Endothelial cell of umbilical vein (primary cell): ENCODE measurements around the gene SRP68. TPM values are rescaled to one million over a fixed set of nuclear protein-coding genes. Genes with fewer than 3 reads are reported as not detected.

Source experiments
- BruUV-seq: library from RNA; stranded (reverse); fragments of 400-500 nt; replicated peaks from 2 replicates; lab custom pipeline; 2021; lab: Mats Ljungman, UMichigan
- CTCF ChIA-PET: fragments of 300-600, 350-600 bp; sonication (Branson Sonifier 250); formaldehyde crosslinking; loops from one replicate; lab custom pipeline; 2021; ENCODE audit warnings: antibody characterized with exemption, inconsistent platforms; lab: Charles Lee
- POLR2A ChIA-PET: fragments of 300-600, 350-600 bp; sonication (Branson Sonifier 250); formaldehyde crosslinking; loops from one replicate; lab custom pipeline; 2021; ENCODE audit warnings: antibody characterized with exemption, inconsistent platforms; lab: Charles Lee
- DNase-seq: peaks from one replicate; pipeline ENCODE4 v3.0.0-alpha.2; 2011; ENCODE audit warnings: low read depth, low spot score
- FAIRE-seq: peaks from 2 replicates; lab custom pipeline; 2011; peaks lifted over from hg19 to GRCh38; lab: Jason Lieb, UNC
- H2AFZ ChIP-seq: 2 replicates; pipeline ENCODE4 v1.6.0; 2012; ENCODE audit warnings: low read depth, low read length, control low read depth, inconsistent platforms
- H3K27ac ChIP-seq: 2 replicates; pipeline ENCODE4 v1.5.1; 2011; ENCODE audit warnings: low read depth, mild to moderate bottlenecking, control low read depth, low read length, moderate library complexity; ENCODE audit not compliant: insufficient read depth
- H3K27me3 ChIP-seq, 2 experiments: 2 replicates each; pipeline versions ENCODE4 v1.6.0 to v1.6.1; 2011; ENCODE audit warnings: low read length in 2 of 2, mixed read lengths in 1 of 2; ENCODE audit not compliant: control insufficient read depth in 2 of 2, insufficient read depth in 2 of 2
- H3K36me3 ChIP-seq, 2 experiments: 2 replicates in 1 of 2; 3 replicates in 1 of 2; pipeline ENCODE4 v1.5.1; 2011; ENCODE audit warnings: low read length in 2 of 2, mild to moderate bottlenecking in 1 of 2, moderate library complexity in 1 of 2; ENCODE audit not compliant: control insufficient read depth in 2 of 2, insufficient read depth in 2 of 2; ENCODE audit errors: extremely low read depth in 1 of 2
- H3K4me1 ChIP-seq: 3 replicates; pipeline ENCODE4 v1.5.1; 2011; ENCODE audit warnings: mild to moderate bottlenecking, low read length; ENCODE audit not compliant: control insufficient read depth, insufficient read depth; ENCODE audit errors: extremely low read depth
- H3K4me2 ChIP-seq: 2 replicates; pipeline ENCODE4 v1.6.1; 2011; ENCODE audit warnings: low read length, control low read depth, mixed read lengths; ENCODE audit not compliant: insufficient read depth
- H3K4me3 ChIP-seq, 3 experiments: fragments of 200-600 bp in 1 of 3; sonication (generic), shearing (Covaris generic) in 1 of 3; replicated peaks in 1 of 3; 2 replicates each; pipeline ENCODE4 v1.5.1; 2011 to 2016; ENCODE audit warnings: control low read depth in 3 of 3, low read length in 3 of 3, mild to moderate bottlenecking in 2 of 3, inconsistent platforms in 1 of 3, low read depth in 1 of 3, moderate library complexity in 1 of 3; ENCODE audit not compliant: insufficient read depth in 1 of 3
- H3K79me2 ChIP-seq: 2 replicates; pipeline ENCODE4 v1.6.0; 2012; ENCODE audit warnings: low read length, inconsistent platforms; ENCODE audit not compliant: control insufficient read depth, insufficient read depth
- H3K9ac ChIP-seq: replicated peaks from 2 replicates; pipeline ENCODE3; 2011; ENCODE audit warnings: low read length, control low read depth; ENCODE audit not compliant: insufficient read depth; ENCODE audit errors: extremely low read depth
- H3K9me1 ChIP-seq: replicated peaks from 3 replicates; pipeline ENCODE4 v1.6.0; 2011; ENCODE audit warnings: mild to moderate bottlenecking, low read length; ENCODE audit not compliant: control insufficient read depth, insufficient read depth; ENCODE audit errors: extremely low read depth
- H3K9me3 ChIP-seq: replicated peaks from 2 replicates; pipeline ENCODE4 v1.5.1; 2012; ENCODE audit warnings: low read length, inconsistent platforms; ENCODE audit not compliant: control insufficient read depth, insufficient read depth
- H4K20me1 ChIP-seq: replicated peaks from 2 replicates; pipeline ENCODE3; 2011; ENCODE audit warnings: mild to moderate bottlenecking, low read length; ENCODE audit not compliant: control insufficient read depth, insufficient read depth; ENCODE audit errors: extremely low read depth
- EZH2 ChIP-seq: IDR thresholded peaks from 2 replicates; pipeline ENCODE4 v1.6.1; 2012; ENCODE audit warnings: borderline replicate concordance, low read depth, mild to moderate bottlenecking, moderate library complexity, low read length, inconsistent platforms; ENCODE audit not compliant: severe bottlenecking
- FOS ChIP-seq: IDR thresholded peaks from 2 replicates; pipeline ENCODE4 v1.6.1; 2011; ENCODE audit warnings: mild to moderate bottlenecking, low read length, moderate library complexity, borderline replicate concordance; ENCODE audit not compliant: insufficient read depth
- GATA2 ChIP-seq: IDR thresholded peaks from 2 replicates; pipeline ENCODE4 v1.7.0; 2011; ENCODE audit warnings: low read depth, mild to moderate bottlenecking, moderate library complexity, mixed read lengths, low read length; ENCODE audit not compliant: insufficient read length, insufficient read depth
- JUN ChIP-seq: IDR thresholded peaks from 2 replicates; pipeline ENCODE4 v1.6.1; 2011; ENCODE audit warnings: borderline replicate concordance, low read depth; ENCODE audit not compliant: insufficient read length, insufficient read depth
- MYC ChIP-seq: IDR thresholded peaks from one replicate; pipeline ENCODE4 v1.6.1; 2011; ENCODE audit warnings: mild to moderate bottlenecking, low read depth, low read length
- POLR2A ChIP-seq: IDR thresholded peaks from 2 replicates; pipeline ENCODE4 v1.6.1; 2012; ENCODE audit warnings: low read depth, mild to moderate bottlenecking, control low read depth, low read length
- POLR2AphosphoS5 ChIP-seq: IDR thresholded peaks from 2 replicates; pipeline ENCODE4 v1.6.1; 2012; ENCODE audit warnings: low read depth, mild to moderate bottlenecking, control low read depth, low read length, moderate library complexity; ENCODE audit not compliant: insufficient read depth
- dilution Hi-C: fragments of 300-500 bp; cut with MboI; formaldehyde crosslinking; loops from one replicate; pipeline ENCODE4 v1.15.0; 2019; ENCODE audit warnings: low sequenced_read_pairs; ENCODE audit not compliant: extremely low pct_ligation_motif_present
- intact Hi-C: fragments of 100-400 bp; cut with micrococcal nuclease; formaldehyde crosslinking; loops from one replicate; pipeline ENCODE4 v1.10.0; 2022
- polyA plus RNA-seq, 4 experiments: library from polyadenylated mRNA; depleted of rRNA in 3 of 4; stranded (reverse) in 3 of 4; unstranded in 1 of 4; fragments of >200 nt; gene quantifications; 2 replicates each; pipeline versions ENCODE4 v1.2.1 to v1.2.3, GENCODE V29; 2011 to 2012; ENCODE audit warnings: missing spikeins in 1 of 4
- total RNA-seq: library from RNA; stranded (reverse); gene quantifications from 2 replicates; pipeline ENCODE4 v1.2.3, GENCODE V29; 2021
- TF ChIP-seq, protein P1 (sequence below): IDR thresholded peaks from 2 replicates; pipeline ENCODE4 v1.6.1; 2011; ENCODE audit not compliant: insufficient read depth, insufficient read length
- TF ChIP-seq, protein P2 (sequence below), 2 donors: IDR thresholded peaks; 1 replicate in 1 of 2; 2 replicates in 1 of 2; pipeline ENCODE4 v1.5.1; 2011; ENCODE audit warnings: low read length in 2 of 2, mild to moderate bottlenecking in 2 of 2, moderate library complexity in 2 of 2, control low read depth in 1 of 2, inconsistent platforms in 1 of 2, low read depth in 1 of 2; ENCODE audit not compliant: insufficient read depth in 1 of 2; ENCODE audit errors: extremely low read depth in 1 of 2

SRP68 gene
- total and polyA plus RNA-seq, 2 donors (not counting 3 experiments of a cell fraction or from before 2014, with no cell fraction given): 64.6 to 81.7 TPM

DNA sequence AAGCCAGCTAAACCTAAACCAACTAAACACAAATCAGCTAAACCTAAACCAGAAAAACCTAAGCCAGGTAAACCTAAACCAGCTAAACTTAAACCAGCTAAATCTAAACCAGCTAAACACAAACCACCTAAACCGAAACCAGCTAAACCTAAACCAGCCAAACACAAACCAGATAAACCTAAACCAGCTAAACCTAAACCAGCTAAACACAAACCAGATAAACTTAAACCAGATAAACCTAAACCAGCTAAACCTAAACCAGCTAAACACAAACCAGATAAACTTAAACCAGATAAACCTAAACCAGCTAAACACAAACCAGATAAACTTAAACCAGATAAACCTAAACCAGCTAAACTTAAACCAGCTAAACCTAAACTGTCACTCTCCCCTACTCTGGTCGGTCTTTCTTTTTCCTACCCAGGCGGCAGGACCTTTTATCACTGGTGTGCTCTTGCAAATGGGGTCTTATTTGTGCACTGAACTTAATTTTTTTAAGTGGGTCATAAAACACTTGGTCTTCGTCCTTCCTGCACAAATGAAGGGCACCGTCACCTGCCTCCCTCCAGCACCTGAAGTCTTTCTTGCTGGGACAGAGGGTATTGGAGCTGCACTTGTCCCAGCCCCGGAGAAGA is 52.4 kb downstream of the SRP68 start:
- FAIRE-seq (no peak), DNase-seq (no peak)
- ChIA-PET CTCF (interaction anchor here (0.8 to 2.3 kb wide), 8 partner anchors 9 to 378 kb away, joined by 3 to 9 read pairs (median 4); no protein-coding TSS in a partner anchor), POLR2A (no interaction called here)
- dilution Hi-C loops (no loop called here), intact Hi-C loops (loop anchor here (10.0 kb wide), 2 partner anchors 165 to 255 kb away; no protein-coding TSS in a partner anchor)
- H3K4me1 ChIP-seq: no peaks in the 10 kb centered on the region
- no TSS peak for BruUV-seq
- H3K4me3 ChIP-seq: no peak overlapping the region
- no peaks in the 10 kb centered on the region for H4K20me1 ChIP-seq
- H3K4me2 ChIP-seq: no peak overlapping the region
- no peaks in the 10 kb centered on the region for H3K9me1 ChIP-seq
- no peak overlapping the region for H3K9ac ChIP-seq
- H3K79me2 ChIP-seq: no peaks in the 10 kb centered on the region
- no peak for TF ChIP-seq GATA2
- TF ChIP-seq MYC: no peak
- no peak for TF ChIP-seq EZH2
- no peak for TF ChIP-seq POLR2AphosphoS5
- no peak for TF ChIP-seq JUN
- TF ChIP-seq, protein P1, sequence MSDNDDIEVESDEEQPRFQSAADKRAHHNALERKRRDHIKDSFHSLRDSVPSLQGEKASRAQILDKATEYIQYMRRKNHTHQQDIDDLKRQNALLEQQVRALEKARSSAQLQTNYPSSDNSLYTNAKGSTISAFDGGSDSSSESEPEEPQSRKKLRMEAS: no peak
- TF ChIP-seq POLR2A: no peak
- TF ChIP-seq FOS: no peak
- TF ChIP-seq, protein P2, sequence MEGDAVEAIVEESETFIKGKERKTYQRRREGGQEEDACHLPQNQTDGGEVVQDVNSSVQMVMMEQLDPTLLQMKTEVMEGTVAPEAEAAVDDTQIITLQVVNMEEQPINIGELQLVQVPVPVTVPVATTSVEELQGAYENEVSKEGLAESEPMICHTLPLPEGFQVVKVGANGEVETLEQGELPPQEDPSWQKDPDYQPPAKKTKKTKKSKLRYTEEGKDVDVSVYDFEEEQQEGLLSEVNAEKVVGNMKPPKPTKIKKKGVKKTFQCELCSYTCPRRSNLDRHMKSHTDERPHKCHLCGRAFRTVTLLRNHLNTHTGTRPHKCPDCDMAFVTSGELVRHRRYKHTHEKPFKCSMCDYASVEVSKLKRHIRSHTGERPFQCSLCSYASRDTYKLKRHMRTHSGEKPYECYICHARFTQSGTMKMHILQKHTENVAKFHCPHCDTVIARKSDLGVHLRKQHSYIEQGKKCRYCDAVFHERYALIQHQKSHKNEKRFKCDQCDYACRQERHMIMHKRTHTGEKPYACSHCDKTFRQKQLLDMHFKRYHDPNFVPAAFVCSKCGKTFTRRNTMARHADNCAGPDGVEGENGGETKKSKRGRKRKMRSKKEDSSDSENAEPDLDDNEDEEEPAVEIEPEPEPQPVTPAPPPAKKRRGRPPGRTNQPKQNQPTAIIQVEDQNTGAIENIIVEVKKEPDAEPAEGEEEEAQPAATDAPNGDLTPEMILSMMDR (IDR thresholded peaks at IDR 0.05; ENCODE audit: extremely low read depth in 1 of 2, insufficient read depth in 1 of 2, low read depth in 1 of 2, low read length in 2 of 2): no peak
- H3K27ac ChIP-seq: no peak overlapping the region
- no peaks in the 10 kb centered on the region for H3K9me3 ChIP-seq
- no peaks in the 10 kb centered on the region for H3K36me3 ChIP-seq
- H2AFZ ChIP-seq: no peak overlapping the region
- H3K27me3 ChIP-seq: no peaks in the 10 kb centered on the region
